PC-3 (cell line): ENCODE results near the gene PTPRD. TPM values are rescaled to one million over a fixed set of nuclear protein-coding genes. Genes with fewer than 3 reads are reported as not detected.

Source experiments
- ATAC-seq: fragments of 200-7000 bp; cut with Tn5 transposase; 2 replicates; pipeline ENCODE4 v1.9.1; 2020; ENCODE audit warnings: mild to moderate bottlenecking, moderate library complexity
- BruUV-seq: library from RNA; stranded (reverse); fragments of 400-500 nt; replicated peaks from 2 replicates; lab custom pipeline; 2021; lab: Mats Ljungman, UMichigan
- CTCF ChIA-PET: fragments of 300-600 bp; sonication (Branson Sonifier 250); formaldehyde crosslinking; loops from one replicate; lab custom pipeline; 2022; ENCODE audit warnings: antibody characterized with exemption; lab: Charles Lee
- POLR2A ChIA-PET: fragments of 300-600 bp; sonication (Branson Sonifier 250); formaldehyde crosslinking; loops from one replicate; lab custom pipeline; 2022; ENCODE audit warnings: antibody characterized with exemption; ENCODE audit not compliant: unreplicated experiment; lab: Charles Lee
- DNase-seq: peaks from one replicate; pipeline ENCODE4 v3.0.0-alpha.2; 2015
- H2AFZ ChIP-seq: fragments of 300-600 bp; sonication (generic); 2 replicates; pipeline ENCODE4 v1.6.0; 2016; ENCODE audit warnings: antibody characterized with exemption, low read length
- H3F3A ChIP-seq: fragments of 300-600 bp; sonication (generic); one replicate; pipeline ENCODE4 v1.6.0; 2017; ENCODE audit warnings: antibody characterized with exemption, low read length, control low read depth, mild to moderate bottlenecking; ENCODE audit not compliant: unreplicated experiment
- H3K27ac ChIP-seq: fragments of 300-600 bp; sonication (generic); 2 replicates; pipeline ENCODE4 v1.5.1; 2016; ENCODE audit warnings: mild to moderate bottlenecking, low read length
- H3K27me3 ChIP-seq: fragments of 300-600 bp; sonication (generic); 2 replicates; pipeline ENCODE4 v1.6.1; 2016; ENCODE audit warnings: low read length, mixed read lengths
- H3K36me3 ChIP-seq: fragments of 300-600 bp; sonication (generic); 2 replicates; pipeline ENCODE4 v1.6.1; 2016; ENCODE audit warnings: low read depth, mixed run types, low read length, mixed read lengths
- H3K4me1 ChIP-seq: fragments of 300-600 bp; sonication (generic); 2 replicates; pipeline ENCODE4 v1.5.1; 2016; ENCODE audit warnings: low read length; ENCODE audit not compliant: insufficient read depth
- H3K4me2 ChIP-seq: fragments of 300-600 bp; sonication (generic); 2 replicates; pipeline ENCODE4 v1.6.0; 2016; ENCODE audit warnings: low read length
- H3K4me3 ChIP-seq: fragments of 300-600 bp; sonication (generic); 2 replicates; pipeline ENCODE4 v1.5.1; 2016; ENCODE audit warnings: mild to moderate bottlenecking, low read length, mixed read lengths
- H3K79me2 ChIP-seq: fragments of 300-600 bp; sonication (generic); 2 replicates; pipeline ENCODE4 v1.6.1; 2017; ENCODE audit warnings: low read length, mixed read lengths
- H3K9ac ChIP-seq: fragments of 300-600 bp; sonication (generic); 2 replicates; pipeline ENCODE4 v1.6.0; 2016; ENCODE audit warnings: mild to moderate bottlenecking, low read length
- H3K9me2 ChIP-seq: fragments of 300-600 bp; sonication (generic); replicated peaks from 2 replicates; pipeline ENCODE4 v1.6.1; 2016; ENCODE audit warnings: mixed run types, low read length, mixed read lengths
- H3K9me3 ChIP-seq: fragments of 300-600 bp; sonication (generic); 2 replicates; pipeline ENCODE4 v1.6.1; 2016; ENCODE audit warnings: low read length, mixed read lengths
- H4K20me1 ChIP-seq: fragments of 300-600 bp; sonication (generic); 2 replicates; pipeline ENCODE4 v1.6.1; 2016; ENCODE audit warnings: low read length, mixed read lengths
- CTCF ChIP-seq: fragments of 300-600 bp; sonication (generic); conservative IDR thresholded peaks from 2 replicates; pipeline ENCODE4 v1.5.1; 2017; ENCODE audit warnings: antibody characterized with exemption, low read depth, mild to moderate bottlenecking, low read length
- EZH2 ChIP-seq: fragments of 300-600 bp; sonication (generic); IDR thresholded peaks from one replicate; pipeline ENCODE4 v1.6.1; 2017; ENCODE audit warnings: antibody characterized with exemption, mild to moderate bottlenecking, low read length; ENCODE audit not compliant: unreplicated experiment
- EZH2phosphoT487 ChIP-seq: fragments of 300-600 bp; sonication (generic); IDR thresholded peaks from 2 replicates; pipeline ENCODE4 v1.6.1; 2018; ENCODE audit warnings: mild to moderate bottlenecking, antibody characterized with exemption, low read length, borderline replicate concordance
- intact Hi-C: fragments of 100-400 bp; cut with micrococcal nuclease; formaldehyde crosslinking; loops from 2 replicates; pipeline ENCODE4 v1.9.0; 2023
- total RNA-seq: library from RNA; depleted of rRNA; stranded (reverse); fragments of >200 nt; gene quantifications from 2 replicates; pipeline ENCODE4 v1.2.3, GENCODE V29; 2014

PTPRD gene
- total RNA-seq, 1 experiment from 2014 or later = not detected

GRCh38 chr9:8428389-8428788 is 2184.4 kb downstream of the PTPRD start:
- H3K27ac ChIP-seq = no peak overlapping the region
- H3K4me1 ChIP-seq = no peaks in the 10 kb centered on the region
- H3K9me3 ChIP-seq = 0 out of 2 replicates have a peak, but pooled peaks cover 4% of the 10 kb centered on the region
- TF ChIP-seq EZH2 (no peak), EZH2phosphoT487 (no peak), CTCF (no peak)
- ChIA-PET POLR2A (no interaction called here), CTCF (no interaction called here)
- no TSS peak for BruUV-seq
- no peaks in the 10 kb centered on the region for H3K9me2 ChIP-seq
- no peaks in the 10 kb centered on the region for H3K27me3 ChIP-seq
- H3K4me2 ChIP-seq = no peak overlapping the region
- no peaks in the 10 kb centered on the region for H3F3A ChIP-seq
- ATAC-seq (no peak), DNase-seq (no peak)
- H3K4me3 ChIP-seq = no peak overlapping the region
- no peak overlapping the region for H3K9ac ChIP-seq
- intact Hi-C loops = no loop called here
- H3K79me2 ChIP-seq = no peaks in the 10 kb centered on the region
- H2AFZ ChIP-seq = no peak overlapping the region
- no peaks in the 10 kb centered on the region for H4K20me1 ChIP-seq
- H3K36me3 ChIP-seq = no peaks in the 10 kb centered on the region

GRCh38 chr9:8424786-8425410 is 2187.9 kb downstream of the PTPRD start:
- BruUV-seq = no TSS peak
- ChIA-PET POLR2A (no interaction called here), CTCF (no interaction called here)
- 0 out of 2 replicates have a peak, but pooled peaks cover 4% of the 10 kb centered on the region for H3K9me3 ChIP-seq
- H3K27me3 ChIP-seq = no peaks in the 10 kb centered on the region
- H3K4me3 ChIP-seq = no peak overlapping the region
- H3K79me2 ChIP-seq = no peaks in the 10 kb centered on the region
- no peak overlapping the region for H3K4me2 ChIP-seq
- H3K9me2 ChIP-seq = no peaks in the 10 kb centered on the region
- no peak overlapping the region for H3K9ac ChIP-seq
- DNase-seq = no peak
- no peaks in the 10 kb centered on the region for H3F3A ChIP-seq
- H2AFZ ChIP-seq = no peak overlapping the region
- H3K27ac ChIP-seq = no peak overlapping the region
- H3K4me1 ChIP-seq = no peaks in the 10 kb centered on the region
- H4K20me1 ChIP-seq = no peaks in the 10 kb centered on the region
- intact Hi-C loops = no loop called here
- no peak for TF ChIP-seq EZH2phosphoT487
- no peak for TF ChIP-seq EZH2
- no peak for ATAC-seq
- H3K36me3 ChIP-seq = no peaks in the 10 kb centered on the region

GRCh38 chr9:8420416-8420815 is 2192.4 kb downstream of the PTPRD start:
- Histone ChIP-seq H3K27me3 (no peaks in the 10 kb centered on the region), H4K20me1 (no peaks in the 10 kb centered on the region), H3K36me3 (no peaks in the 10 kb centered on the region), H3K4me2 (no peak overlapping the region), H3K9me2 (no peaks in the 10 kb centered on the region), H3K79me2 (no peaks in the 10 kb centered on the region), H3K9ac (no peak overlapping the region), H3F3A (no peaks in the 10 kb centered on the region), H3K9me3 (no peaks in the 10 kb centered on the region), H2AFZ (no peak overlapping the region), H3K4me1 (no peaks in the 10 kb centered on the region), H3K4me3 (no peak overlapping the region), H3K27ac (no peak overlapping the region)
- intact Hi-C loops = no loop called here
- ChIA-PET POLR2A (no interaction called here), CTCF (no interaction called here)
- TF ChIP-seq EZH2phosphoT487 = no peak
- no peak for DNase-seq
- no peak for ATAC-seq
- BruUV-seq = no TSS peak
